HG03442 (cell line): ENCODE data around the gene TMPRSS6.

Experiments
- ATAC-seq: cut with Tn5 transposase; IDR thresholded peaks from one replicate; pipeline ENCODE4 v1.9.1; 2021; ENCODE audit warnings: mild to moderate bottlenecking, moderate library complexity; ENCODE audit not compliant: unreplicated experiment

Gene TMPRSS6

GRCh38 chr22:37141476-37141875 is 32.0 kb upstream of the TMPRSS6 start:
- no peak for ATAC-seq

GRCh38 chr22:37140686-37141323 is 31.3 kb upstream of the TMPRSS6 start:
- ATAC-seq: no peak

GRCh38 chr22:37139762-37140161 is 30.2 kb upstream of the TMPRSS6 start:
- ATAC-seq: no peak

GRCh38 chr22:37138849-37139561 is 29.5 kb upstream of the TMPRSS6 start:
- ATAC-seq: no peak

GRCh38 chr22:37137903-37138665 is 28.6 kb upstream of the TMPRSS6 start:
- no peak for ATAC-seq

DNA sequence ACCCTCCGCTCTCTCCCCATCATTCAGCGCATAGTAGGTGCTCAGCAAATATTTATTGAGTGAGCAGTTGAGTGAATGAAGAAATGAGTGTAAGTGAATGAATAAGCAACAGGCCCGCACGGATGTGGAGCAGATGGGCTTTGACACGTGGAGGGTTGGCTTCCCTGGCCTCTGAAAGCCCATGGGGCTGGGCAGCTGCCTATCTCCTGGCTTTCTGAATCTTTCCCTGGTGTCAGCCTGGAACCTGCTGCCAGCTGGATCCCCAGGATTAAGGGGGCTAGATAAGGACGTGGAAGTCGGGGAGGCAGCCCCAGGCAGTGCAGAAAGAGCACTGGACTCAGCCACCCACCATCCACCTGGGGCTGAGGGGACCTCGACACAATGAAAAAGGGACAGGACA is 27.6 kb upstream of the TMPRSS6 start:
- ATAC-seq: no peak

- ATAC-seq: no peak
Observed at GRCh38 chr22:37135023-37135422, 25.5 kb upstream of the TMPRSS6 start.

DNA sequence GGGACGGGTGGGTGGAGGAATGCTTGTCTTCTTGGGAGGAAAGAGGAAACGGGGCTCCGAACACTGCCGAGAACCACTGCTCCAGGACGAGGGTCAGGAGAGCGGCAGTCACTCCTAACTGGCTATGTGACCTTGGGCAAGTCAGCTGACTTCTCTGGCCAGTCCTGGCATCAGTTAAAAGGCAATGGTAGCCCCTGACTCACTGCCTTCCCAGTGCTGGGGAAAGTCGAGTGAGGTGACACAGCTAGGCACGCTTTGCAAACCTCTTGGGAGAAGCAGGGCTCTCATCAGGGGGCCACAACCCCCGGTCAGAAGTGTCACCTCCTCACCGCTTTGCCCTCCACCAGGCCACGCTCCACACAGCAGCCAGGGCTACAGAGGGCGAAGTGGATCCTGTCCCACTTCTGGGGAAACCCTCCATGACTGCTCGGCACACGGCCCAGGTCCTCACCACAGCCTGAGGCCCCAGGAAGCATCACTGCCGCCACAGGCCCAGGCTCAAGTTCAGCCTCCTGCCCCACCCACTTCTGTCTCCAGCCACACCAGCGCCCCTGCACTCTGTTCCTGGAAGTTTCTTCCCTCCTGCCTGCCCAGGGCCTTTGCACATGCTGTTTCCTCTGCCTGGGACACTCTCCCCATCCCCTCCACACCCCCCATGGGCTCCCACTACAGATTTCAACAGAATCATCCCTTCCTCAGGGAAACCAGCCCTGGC is 23.9 kb upstream of the TMPRSS6 start:
- no peak for ATAC-seq

- ATAC-seq: no peak
Observed at GRCh38 chr22:37132773-37133172, 23.3 kb upstream of the TMPRSS6 start.

- ATAC-seq: no peak
Observed at GRCh38 chr22:37129866-37130441, 20.4 kb upstream of the TMPRSS6 start.

GRCh38 chr22:37128555-37129281 is 19.2 kb upstream of the TMPRSS6 start:
- no peak for ATAC-seq

- no peak for ATAC-seq
Observed at GRCh38 chr22:37127350-37127878, 17.9 kb upstream of the TMPRSS6 start.

GRCh38 chr22:37126882-37127281 is 17.4 kb upstream of the TMPRSS6 start:
- no peak for ATAC-seq

GRCh38 chr22:37126383-37126782 is 16.9 kb upstream of the TMPRSS6 start:
- ATAC-seq: no peak

GRCh38 chr22:37123649-37124048 is 14.1 kb upstream of the TMPRSS6 start:
- no peak for ATAC-seq

- no peak for ATAC-seq
Observed at GRCh38 chr22:37122598-37123180, 13.2 kb upstream of the TMPRSS6 start.

DNA sequence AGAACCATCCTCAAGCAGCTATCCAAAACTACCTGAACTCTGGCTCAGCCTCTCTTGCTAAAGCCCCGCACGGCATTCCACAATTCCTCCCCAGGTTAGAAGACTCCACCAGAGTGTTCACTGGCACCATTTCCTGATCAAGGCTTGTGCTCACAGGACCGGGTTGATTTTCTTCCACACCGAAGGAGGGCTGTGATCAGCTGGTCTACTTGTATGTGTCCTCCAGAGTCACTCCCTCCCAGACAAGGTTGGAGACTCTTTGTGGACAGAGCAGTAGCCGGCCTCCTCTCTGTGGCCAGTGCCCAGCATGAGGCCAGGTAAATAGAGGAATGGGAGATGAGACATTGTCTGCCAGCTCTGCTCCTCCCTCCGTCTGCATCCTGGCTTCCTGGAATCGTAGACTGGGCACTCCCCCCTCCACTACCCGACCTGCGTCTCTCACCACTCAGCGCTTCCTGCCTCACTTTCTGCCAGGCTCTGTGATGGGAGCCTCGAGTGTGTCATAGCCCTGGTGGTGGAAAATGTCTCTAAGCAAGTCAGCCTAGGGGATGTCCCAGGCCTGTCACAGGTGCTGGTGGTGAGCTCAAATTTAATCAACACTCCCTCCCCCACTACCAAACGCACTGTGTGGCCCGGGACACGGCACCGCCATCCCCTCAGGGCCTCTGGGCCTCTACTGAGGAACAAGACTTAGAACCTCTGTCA is 12.5 kb upstream of the TMPRSS6 start:
- peak; percentile 84 for ATAC-seq

GRCh38 chr22:37120569-37121340 is 11.2 kb upstream of the TMPRSS6 start:
- ATAC-seq: no peak
